HepG2 (cell line): ENCODE data around the gene ATP5MK. TPM values are rescaled to one million over a fixed set of nuclear protein-coding genes. Genes with fewer than 3 reads are reported as not detected.

ENCODE experiments used
- ARNT ChIP-seq: fragments of 450-650 bp; IDR thresholded peaks from 2 replicates; pipeline ENCODE4 v1.6.1; 2017
- EED ChIP-seq: sonication (generic); formaldehyde crosslinking; IDR thresholded peaks from 2 replicates; pipeline ENCODE4 v1.5.0; 2020; ENCODE audit warnings: mild to moderate bottlenecking, missing genetic modification reagents
- GFI1 ChIP-seq: sonication (generic); formaldehyde crosslinking; IDR thresholded peaks from 2 replicates; pipeline ENCODE4 v1.5.0; 2020; ENCODE audit warnings: missing genetic modification reagents, mild to moderate bottlenecking, borderline replicate concordance
- GMEB2 ChIP-seq: IDR thresholded peaks from 2 replicates; pipeline ENCODE4 v1.6.1; 2016; ENCODE audit warnings: missing biosample characterization, missing genetic modification reagents, low read depth
- HOXA5 ChIP-seq: sonication (generic); formaldehyde crosslinking; IDR thresholded peaks from 2 replicates; pipeline ENCODE4 v1.4.0; 2020; ENCODE audit warnings: missing genetic modification reagents
- MAFG ChIP-seq: sonication (generic); formaldehyde crosslinking; IDR thresholded peaks from 2 replicates; pipeline ENCODE4 v1.5.1; 2020; ENCODE audit warnings: mild to moderate bottlenecking, missing genetic modification reagents
- MYC ChIP-seq: sonication (generic); formaldehyde crosslinking; IDR thresholded peaks from 2 replicates; pipeline ENCODE4 v1.9.0; 2021; ENCODE audit warnings: missing genetic modification reagents, borderline replicate concordance
- PRDM10 ChIP-seq: sonication (generic); formaldehyde crosslinking; IDR thresholded peaks from 2 replicates; pipeline ENCODE4 v1.4.0; 2020; ENCODE audit warnings: low read depth, missing genetic modification reagents
- ZMYM2 ChIP-seq: sonication (generic); formaldehyde crosslinking; IDR thresholded peaks from 2 replicates; pipeline ENCODE4 v1.8.0; 2022; ENCODE audit warnings: mild to moderate bottlenecking, missing genetic modification reagents
- ZNF570 ChIP-seq: sonication (generic); formaldehyde crosslinking; IDR thresholded peaks from 2 replicates; pipeline ENCODE4 v1.4.0; 2020; ENCODE audit warnings: mild to moderate bottlenecking, missing genetic modification reagents, borderline replicate concordance
- ZNF614 ChIP-seq: IDR thresholded peaks from 2 replicates; pipeline ENCODE4 v1.6.1; 2018; ENCODE audit warnings: missing biosample characterization, missing genetic modification reagents, inconsistent platforms, borderline replicate concordance
- ZNF878 ChIP-seq: sonication (generic); formaldehyde crosslinking; IDR thresholded peaks from 2 replicates; pipeline ENCODE4 v1.8.1; 2023; ENCODE audit warnings: mild to moderate bottlenecking, missing genetic modification reagents, moderate library complexity
- polyA plus RNA-seq, 8 experiments: library from polyadenylated mRNA; depleted of rRNA in 3 of 8; stranded (reverse) in 7 of 8; unstranded in 1 of 8; fragments of >200 nt; fragmentation: Illumina TruSeq in 4 of 8; extraction: Trizol in 4 of 8; gene quantifications; 2 replicates each; pipeline versions ENCODE4 v1.2.1 to v1.2.3, GENCODE V29; 2011 to 2016; ENCODE audit warnings: low read depth in 4 of 8, missing spikeins in 1 of 8, mixed read lengths in 1 of 8; ENCODE audit not compliant: insufficient read depth in 1 of 8
- total RNA-seq, 5 experiments: library from RNA; depleted of rRNA; stranded (reverse); fragments of >200 nt; fragmentation: Illumina TruSeq; extraction: Trizol; gene quantifications; 2 replicates each; pipeline ENCODE4 v1.2.3, GENCODE V29; 2016; ENCODE audit warnings: low read depth in 1 of 5
- TF ChIP-seq, protein P1 (sequence below): sonication (generic); formaldehyde crosslinking; IDR thresholded peaks from 2 replicates; pipeline ENCODE4 v1.5.1; 2020; ENCODE audit warnings: missing genetic modification reagents, mild to moderate bottlenecking, borderline replicate concordance

The ATP5MK gene
- total and polyA plus RNA-seq, 2 of the 13 experiments (the other 11 are each of a cell fraction or from before 2014, with no cell fraction given): 312 to 517 TPM

DNA sequence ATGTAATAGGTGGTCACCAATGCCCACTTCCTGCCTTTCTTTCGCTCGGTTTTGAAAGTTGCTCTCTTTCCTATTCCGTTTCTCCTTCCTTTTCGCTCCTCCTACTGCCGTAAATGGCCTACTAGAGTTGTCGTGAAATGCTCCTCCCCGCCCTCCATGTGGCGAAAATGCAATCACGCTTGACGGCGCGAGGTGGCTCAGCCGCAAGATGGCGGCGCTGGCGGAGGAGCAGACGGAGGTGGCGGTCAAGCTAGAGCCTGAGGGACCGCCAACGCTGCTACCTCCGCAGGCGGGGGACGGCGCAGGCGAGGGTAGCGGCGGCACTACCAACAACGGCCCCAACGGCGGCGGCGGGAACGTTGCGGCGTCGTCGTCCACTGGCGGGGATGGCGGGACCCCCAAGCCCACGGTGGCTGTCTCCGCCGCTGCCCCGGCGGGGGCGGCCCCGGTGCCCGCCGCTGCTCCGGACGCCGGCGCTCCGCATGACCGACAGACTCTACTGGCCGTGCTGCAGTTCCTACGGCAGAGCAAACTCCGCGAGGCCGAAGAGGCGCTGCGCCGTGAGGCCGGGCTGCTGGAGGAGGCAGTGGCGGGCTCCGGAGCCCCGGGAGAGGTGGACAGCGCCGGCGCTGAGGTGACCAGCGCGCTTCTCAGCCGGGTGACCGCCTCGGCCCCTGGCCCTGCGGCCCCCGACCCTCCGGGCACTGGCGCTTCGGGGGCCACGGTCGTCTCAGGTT, 28.3 kb downstream of the ATP5MK start, which contains the start of gene TAF5 (continued):
- TF ChIP-seq GMEB2 (CRISPR knock-in tag) (peak; percentile 44; the same call in 1 of the 2 replicates), ARNT (no peak), PRDM10 (CRISPR knock-in tag) (no peak), ZNF570 (CRISPR knock-in tag) (no peak), MAFG (CRISPR knock-in tag) (no peak), MYC (CRISPR knock-in tag) (peak; percentile 83), GFI1 (peak; percentile 63; the same call in 1 of the 2 replicates), HOXA5 (CRISPR knock-in tag) (peak; percentile 64), ZMYM2 (no peak), ZNF614 (CRISPR knock-in tag) (peak; percentile 33; the same call in 1 of the 2 replicates), EED (peak; percentile 69), ZNF878 (CRISPR knock-in tag) (peak; percentile 77; the same call in 1 of the 2 replicates)
- TF ChIP-seq, protein P1, sequence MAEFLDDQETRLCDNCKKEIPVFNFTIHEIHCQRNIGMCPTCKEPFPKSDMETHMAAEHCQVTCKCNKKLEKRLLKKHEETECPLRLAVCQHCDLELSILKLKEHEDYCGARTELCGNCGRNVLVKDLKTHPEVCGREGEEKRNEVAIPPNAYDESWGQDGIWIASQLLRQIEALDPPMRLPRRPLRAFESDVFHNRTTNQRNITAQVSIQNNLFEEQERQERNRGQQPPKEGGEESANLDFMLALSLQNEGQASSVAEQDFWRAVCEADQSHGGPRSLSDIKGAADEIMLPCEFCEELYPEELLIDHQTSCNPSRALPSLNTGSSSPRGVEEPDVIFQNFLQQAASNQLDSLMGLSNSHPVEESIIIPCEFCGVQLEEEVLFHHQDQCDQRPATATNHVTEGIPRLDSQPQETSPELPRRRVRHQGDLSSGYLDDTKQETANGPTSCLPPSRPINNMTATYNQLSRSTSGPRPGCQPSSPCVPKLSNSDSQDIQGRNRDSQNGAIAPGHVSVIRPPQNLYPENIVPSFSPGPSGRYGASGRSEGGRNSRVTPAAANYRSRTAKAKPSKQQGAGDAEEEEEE: peak; percentile 43; the same call in 1 of the 2 replicates
